ENCODE data around the gene KTI12.

GRCh38 chr1:51989582-51990477, 43.8 kb downstream of the KTI12 start:
- no peak for TF ChIP-seq CTCF (conservative IDR thresholded peaks at IDR 0.05 in 1 of 2, IDR thresholded peaks at IDR 0.05 in 1 of 2; ENCODE audit: extremely low read depth in 1 of 2, insufficient read depth in 1 of 2, low read depth in 1 of 2, low read length in 2 of 2)
- no peak for TF ChIP-seq EZH2 (IDR thresholded peaks at IDR 0.05; ENCODE audit: borderline replicate concordance, low read length)

All from mammary epithelial cell (primary cell).